ENCODE measurements around the gene DLG2.

- TF ChIP-seq, protein P1, sequence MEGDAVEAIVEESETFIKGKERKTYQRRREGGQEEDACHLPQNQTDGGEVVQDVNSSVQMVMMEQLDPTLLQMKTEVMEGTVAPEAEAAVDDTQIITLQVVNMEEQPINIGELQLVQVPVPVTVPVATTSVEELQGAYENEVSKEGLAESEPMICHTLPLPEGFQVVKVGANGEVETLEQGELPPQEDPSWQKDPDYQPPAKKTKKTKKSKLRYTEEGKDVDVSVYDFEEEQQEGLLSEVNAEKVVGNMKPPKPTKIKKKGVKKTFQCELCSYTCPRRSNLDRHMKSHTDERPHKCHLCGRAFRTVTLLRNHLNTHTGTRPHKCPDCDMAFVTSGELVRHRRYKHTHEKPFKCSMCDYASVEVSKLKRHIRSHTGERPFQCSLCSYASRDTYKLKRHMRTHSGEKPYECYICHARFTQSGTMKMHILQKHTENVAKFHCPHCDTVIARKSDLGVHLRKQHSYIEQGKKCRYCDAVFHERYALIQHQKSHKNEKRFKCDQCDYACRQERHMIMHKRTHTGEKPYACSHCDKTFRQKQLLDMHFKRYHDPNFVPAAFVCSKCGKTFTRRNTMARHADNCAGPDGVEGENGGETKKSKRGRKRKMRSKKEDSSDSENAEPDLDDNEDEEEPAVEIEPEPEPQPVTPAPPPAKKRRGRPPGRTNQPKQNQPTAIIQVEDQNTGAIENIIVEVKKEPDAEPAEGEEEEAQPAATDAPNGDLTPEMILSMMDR (IDR thresholded peaks at IDR 0.05) = no peak
- TF ChIP-seq POLR2A (IDR thresholded peaks at IDR 0.05) = no peak
These were observed 1490.2 kb downstream of the DLG2 start for GRCh38 chr11:84136926-84137325.

Measured in suprapubic skin (tissue), 3 donors.